GM12891 (cell line): Measurements from ENCODE around the gene LCN15.

Source experiments
- POLR2A ChIP-seq: IDR thresholded peaks from 2 replicates; pipeline ENCODE4 v1.6.1; 2011; ENCODE audit warnings: low read depth, low read length, control low read depth
- TAF1 ChIP-seq: IDR thresholded peaks from 2 replicates; pipeline ENCODE4 v1.6.1; 2011; ENCODE audit warnings: low read depth, low read length, control low read depth

DNA sequence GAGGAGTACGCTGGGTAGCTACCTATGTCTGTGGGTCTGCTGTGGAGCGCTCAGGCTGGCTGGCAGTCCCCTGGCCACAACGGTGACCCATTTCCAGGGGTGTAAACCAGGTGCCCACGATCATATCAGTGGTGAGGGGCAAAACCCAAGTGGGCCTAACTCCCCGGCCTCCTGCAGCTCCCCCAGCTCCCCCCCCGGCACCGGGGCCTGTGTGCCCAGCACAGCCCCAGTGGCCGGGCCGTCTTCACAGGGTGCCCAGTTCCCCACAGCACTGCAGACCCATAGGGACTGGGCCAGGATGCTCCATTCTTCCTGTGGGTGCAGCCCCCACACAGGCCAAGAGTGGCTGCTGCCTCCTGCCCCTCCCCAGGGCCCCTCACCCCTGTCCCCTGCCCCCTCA, 5.3 kb downstream of the LCN15 start:
- TF ChIP-seq POLR2A: no peak
- TF ChIP-seq TAF1: no peak
